Stomach (tissue), 4 donors: ENCODE data around the gene THY1.

ENCODE experiments used
- CTCF ChIP-seq, 7 experiments: fragments of 450-650 bp in 4 of 7; fragments of 200-600 bp in 3 of 7; sonication (generic) in 3 of 7; IDR thresholded peaks; one replicate each; pipeline ENCODE4 v1.5.1; 2016 to 2019; ENCODE audit warnings: antibody characterized with exemption in 7 of 7, control low read depth in 2 of 7, mild to moderate bottlenecking in 1 of 7
- EP300 ChIP-seq: sonication (generic); formaldehyde crosslinking; IDR thresholded peaks from one replicate; pipeline ENCODE4 v1.6.1; 2017; ENCODE audit warnings: antibody characterized with exemption
- POLR2A ChIP-seq, 4 donors: fragments of 450-650 bp; IDR thresholded peaks; one replicate each; pipeline ENCODE4 v1.6.1; 2016; ENCODE audit warnings: antibody characterized with exemption in 4 of 4, control low read depth in 2 of 4, mild to moderate bottlenecking in 1 of 4, moderate library complexity in 1 of 4
- POLR2AphosphoS5 ChIP-seq, 3 donors: sonication (generic); formaldehyde crosslinking; IDR thresholded peaks; one replicate each; pipeline ENCODE4 v1.6.1; 2016; ENCODE audit warnings: antibody characterized with exemption in 3 of 3

- TF ChIP-seq CTCF (IDR thresholded peaks at IDR 0.05) (no peak), EP300 (no peak), POLR2AphosphoS5 (IDR thresholded peaks at IDR 0.05) (no peak), POLR2A (IDR thresholded peaks at IDR 0.05) (no peak)
Measured at GRCh38 chr11:119402470-119402869, 20.5 kb downstream of the THY1 start.
